Right renal pelvis (tissue), 4 donors: Measurements from ENCODE around the gene GRIK4. TPM values are rescaled to one million over a fixed set of nuclear protein-coding genes. Genes with fewer than 3 reads are reported as not detected.
"Not testable (repeated sequence)": the region's sequence is repeated elsewhere in the genome, so short reads cannot be mapped to it uniquely, and the experiment has no call there.

Source experiments
- DNase-seq, 4 donors: peaks; one replicate each; pipeline ENCODE4 v3.0.0-alpha.2; 2013; ENCODE audit warnings: low read depth in 4 of 4, low spot score in 3 of 4, missing footprints in 1 of 4
- polyA plus RNA-seq, 4 donors: library from polyadenylated mRNA; unstranded; fragments of 120-200 nt; gene quantifications; one replicate each; pipeline ENCODE4 v1.2.1, GENCODE V29; 2013; ENCODE audit not compliant: insufficient read length in 4 of 4

GRIK4 gene
- polyA plus RNA-seq, 4 donors: 0.96 to 1.4 (median 1.2) TPM

DNA sequence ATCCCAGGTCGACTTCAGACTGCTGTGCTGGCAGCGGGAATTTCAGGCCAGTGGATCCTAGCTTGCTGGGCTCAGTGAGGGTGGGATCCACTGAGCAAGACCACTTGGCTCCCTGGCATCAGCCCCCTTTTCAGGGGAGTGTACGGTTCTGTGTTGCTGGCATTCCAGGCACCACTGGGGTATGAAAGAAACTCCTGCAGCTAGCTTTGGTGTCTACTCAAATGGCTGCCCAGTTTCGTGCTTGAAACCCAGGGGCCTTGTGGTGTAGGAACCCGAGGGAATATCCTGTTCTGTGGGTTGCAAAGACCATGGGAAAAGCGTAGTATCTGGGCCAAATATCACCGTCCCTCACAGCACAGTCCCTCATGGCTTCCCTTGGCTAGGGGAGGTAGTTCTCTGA, 254.8 kb downstream of the GRIK4 start:
- DNase-seq: no peak

DNA sequence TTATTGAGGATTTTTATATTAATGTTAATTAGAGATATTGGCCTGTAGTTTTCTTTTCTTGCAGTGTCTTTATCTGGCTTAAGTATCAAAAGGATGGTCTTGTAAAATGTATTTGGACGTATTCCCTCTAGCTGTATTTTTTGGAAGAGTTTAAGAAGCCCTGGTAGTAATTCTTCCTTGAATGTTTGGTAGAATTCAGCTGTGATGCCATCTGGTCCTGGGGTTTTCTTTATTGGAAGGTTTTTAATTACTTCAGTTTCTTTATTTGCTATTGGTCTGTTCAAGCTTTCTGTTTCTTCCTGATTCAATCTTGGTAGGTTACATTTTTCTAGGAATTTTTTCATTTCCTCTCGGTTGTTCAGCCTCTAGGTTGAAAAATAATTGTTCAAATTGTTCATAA, 257.4 kb downstream of the GRIK4 start:
- no peak for DNase-seq

DNA sequence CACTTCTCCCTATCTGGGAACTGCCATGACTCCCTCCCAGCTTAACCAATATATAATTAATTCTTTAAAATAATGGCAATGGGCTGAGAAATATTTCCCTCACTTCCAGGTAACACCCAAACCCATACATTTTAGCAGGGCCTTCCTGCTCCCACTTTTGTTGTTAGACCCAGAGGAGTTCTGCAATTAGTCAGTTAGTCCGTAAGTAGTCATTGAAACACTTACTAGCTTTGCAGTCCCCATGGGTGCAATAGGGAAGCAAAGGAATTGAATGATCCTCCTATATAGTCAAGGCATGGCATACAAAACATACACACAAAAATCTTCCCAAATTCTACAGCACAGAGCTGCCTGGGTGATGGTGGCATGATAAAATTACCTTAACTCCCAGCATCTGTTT, 258.4 kb downstream of the GRIK4 start:
- DNase-seq: no peak

DNA sequence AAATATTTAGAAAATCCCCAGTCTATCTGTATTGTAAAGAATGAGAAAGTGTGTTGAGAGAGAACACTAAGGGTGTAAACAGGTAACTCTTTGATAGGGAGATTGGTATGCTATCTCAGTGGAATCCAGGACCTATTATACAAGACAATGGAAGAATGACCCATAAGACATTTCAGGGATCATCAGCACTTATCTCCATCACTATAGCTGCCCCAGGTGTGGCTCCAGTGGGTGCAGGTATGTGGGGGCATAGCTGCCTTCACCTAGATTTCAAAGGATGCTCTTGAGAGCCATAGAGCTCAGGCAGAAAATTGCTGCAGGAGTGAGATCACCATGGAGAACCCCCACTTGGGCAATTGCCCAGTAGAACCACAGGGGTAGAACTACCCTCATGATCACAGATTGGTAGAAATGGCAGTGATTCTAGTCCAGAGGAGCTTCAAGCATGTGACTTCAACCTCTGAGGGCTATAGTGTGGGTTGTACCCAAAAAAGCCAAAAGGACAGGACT, 260.1 kb downstream of the GRIK4 start:
- DNase-seq: no peak

DNA sequence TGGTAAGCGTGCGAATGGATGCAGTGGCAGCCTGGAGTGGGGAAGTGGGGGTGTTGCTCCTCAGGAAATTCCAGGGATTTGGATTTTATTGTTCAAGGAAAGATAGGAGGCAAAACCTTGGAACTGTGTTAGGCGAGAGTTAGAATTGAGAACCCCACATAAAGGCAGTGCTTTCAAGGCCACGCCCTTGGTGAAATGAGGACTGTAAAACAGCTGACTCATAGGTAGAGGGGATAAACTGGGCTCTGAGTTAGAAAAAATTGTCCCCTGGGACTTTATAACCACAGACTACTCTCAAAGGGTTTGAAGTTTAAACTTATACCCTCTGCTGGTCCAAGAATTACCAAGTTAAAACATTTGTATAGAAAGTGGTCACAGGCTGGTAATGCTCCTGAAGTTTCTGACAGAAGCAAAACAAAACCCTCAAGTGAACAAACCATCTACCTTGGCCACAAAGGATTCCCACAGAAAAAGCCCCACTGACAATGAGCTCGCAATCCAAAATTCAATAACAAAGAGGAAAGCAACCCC, 262.0 kb downstream of the GRIK4 start:
- no peak for DNase-seq

DNA sequence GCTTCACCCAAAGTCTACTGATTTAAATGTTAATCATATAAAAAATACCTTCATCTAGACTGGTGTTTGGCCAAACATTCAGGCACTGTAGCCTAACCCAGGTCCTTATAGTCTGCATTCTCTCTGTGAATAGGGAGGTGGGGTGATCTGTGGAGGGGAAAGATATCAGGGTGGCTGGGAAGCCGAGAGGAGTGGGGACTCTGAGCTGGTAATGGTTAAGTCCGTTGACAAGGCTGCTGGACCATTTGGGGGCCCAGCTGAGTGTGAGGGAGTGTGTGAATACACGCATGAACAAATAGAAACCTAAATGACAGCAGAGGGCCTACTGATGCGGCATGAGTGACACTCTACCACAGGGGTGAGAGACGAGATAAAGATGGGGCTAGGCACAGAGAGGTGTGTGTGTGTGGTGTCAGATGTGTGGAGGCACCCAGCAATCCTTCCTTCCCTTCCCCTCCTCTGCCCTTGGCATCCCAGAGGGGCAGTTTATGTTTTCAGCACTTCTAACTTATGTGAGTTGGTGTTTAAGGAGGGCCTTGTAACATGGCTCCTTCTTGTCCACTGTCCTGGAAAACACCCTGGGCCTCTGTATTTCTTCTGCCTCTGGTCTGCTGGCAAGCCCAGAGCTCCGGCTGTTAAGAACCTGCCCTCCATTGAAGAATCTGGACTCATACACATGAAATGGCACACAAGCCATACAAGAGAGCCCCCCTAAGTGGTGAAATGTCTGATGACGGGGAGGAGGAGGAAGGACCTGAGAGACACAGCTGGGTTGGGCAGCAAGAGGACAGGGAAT, 263.2 kb downstream of the GRIK4 start:
- no peak for DNase-seq

DNA sequence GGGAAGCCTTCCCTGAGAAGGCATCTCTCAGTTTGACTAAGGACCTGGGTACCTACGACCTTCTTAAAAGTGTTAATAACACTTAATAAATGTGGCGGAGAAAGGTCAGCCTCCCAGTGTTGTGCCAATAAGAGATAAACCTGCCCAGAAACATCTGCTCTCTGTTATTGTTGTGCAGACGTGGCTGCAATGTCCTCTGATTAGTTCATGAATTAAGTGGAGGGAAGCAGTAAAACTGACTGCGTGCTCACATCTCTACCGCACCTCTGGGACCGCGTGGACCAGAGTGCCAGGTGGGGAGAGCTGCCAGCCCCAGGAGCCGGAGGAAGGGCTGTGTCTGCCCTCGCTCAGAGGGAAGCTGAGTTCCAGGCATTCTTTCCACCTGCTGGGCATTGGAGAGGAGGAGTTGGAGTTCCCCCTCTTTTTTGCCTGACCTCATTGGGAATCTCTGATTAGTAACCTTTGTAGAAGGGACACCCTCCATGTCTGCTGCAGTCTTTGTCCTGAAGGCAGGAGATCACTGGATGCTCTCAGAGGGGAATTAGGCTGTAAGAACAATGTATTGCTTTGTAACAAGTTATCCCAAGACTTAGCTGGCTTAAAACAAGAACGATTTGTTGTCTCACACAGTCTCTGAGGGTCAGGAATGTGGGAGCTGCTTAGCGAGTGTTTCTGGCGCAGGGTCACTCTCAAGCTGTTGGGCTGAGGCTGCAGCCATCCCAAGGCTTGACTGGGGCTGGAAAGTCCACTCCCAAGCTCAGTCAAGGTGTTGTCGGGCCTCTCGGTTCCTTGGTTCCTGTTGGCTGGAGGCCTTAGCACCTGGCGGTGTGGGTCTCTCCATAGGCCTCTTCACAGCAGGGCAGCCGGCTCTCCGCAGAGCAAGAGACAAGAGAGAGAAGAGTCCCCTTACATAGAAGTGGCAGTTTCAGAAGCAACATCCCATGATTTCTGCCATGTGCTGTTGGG, 264.7 kb downstream of the GRIK4 start:
- no peak for DNase-seq

DNA sequence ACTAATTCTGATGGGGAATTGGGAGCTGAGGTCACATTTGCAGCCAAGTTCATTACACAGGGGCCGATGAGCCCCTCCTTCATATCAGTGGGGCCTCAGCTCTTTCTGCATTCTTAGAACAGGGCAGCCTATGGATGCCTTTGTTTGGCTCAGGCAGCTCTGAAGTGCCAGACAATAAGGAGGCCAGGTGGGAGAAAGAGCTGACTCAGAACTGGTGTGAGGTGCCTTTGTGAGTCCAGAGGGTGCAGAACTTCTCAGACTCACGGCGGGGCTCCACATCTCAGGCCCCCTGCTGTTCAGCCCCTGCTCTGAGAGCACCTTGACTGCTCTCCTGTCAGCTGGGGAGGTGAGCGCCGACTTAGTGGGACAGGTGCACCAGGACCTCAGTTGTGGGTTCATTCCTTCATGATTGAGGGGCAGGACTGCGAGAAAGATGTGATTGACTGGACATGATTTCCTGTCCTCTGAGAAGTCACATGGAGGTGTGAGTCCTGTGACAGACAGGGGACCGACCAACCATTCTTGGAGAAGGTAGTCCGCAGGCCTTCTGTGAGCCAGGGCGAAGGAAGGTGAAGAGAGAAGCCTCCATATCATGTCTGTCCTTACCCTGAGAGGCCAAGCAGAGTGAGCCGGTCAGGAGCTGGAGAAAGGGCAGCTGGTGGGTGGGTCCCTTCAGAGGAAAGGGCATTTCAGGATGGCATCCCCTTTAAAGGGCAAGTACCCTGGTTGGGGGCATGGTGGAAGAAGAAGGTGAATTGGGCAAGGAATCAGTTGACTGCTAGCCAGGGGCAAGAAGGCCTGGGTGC, 267.3 kb downstream of the GRIK4 start:
- DNase-seq: no peak

DNA sequence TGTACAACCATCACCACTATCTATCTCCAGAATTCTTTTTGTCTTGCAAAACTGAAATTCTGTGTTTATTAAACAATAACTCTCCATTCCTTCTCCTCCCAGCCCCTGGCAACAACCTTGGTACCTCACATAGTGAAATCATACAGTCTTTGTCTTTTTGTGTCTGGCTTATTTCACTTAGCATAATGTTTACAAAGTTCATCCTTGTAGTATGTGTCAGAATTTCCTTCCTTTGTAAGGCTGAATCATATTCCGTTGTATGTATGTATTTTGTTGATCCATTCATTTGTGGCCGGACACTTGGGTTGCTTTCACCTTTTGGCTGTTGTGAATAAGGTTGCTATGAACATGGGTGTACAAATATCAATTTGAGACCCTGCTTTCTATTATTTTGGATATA, 268.7 kb downstream of the GRIK4 start:
- DNase-seq: no peak

DNA sequence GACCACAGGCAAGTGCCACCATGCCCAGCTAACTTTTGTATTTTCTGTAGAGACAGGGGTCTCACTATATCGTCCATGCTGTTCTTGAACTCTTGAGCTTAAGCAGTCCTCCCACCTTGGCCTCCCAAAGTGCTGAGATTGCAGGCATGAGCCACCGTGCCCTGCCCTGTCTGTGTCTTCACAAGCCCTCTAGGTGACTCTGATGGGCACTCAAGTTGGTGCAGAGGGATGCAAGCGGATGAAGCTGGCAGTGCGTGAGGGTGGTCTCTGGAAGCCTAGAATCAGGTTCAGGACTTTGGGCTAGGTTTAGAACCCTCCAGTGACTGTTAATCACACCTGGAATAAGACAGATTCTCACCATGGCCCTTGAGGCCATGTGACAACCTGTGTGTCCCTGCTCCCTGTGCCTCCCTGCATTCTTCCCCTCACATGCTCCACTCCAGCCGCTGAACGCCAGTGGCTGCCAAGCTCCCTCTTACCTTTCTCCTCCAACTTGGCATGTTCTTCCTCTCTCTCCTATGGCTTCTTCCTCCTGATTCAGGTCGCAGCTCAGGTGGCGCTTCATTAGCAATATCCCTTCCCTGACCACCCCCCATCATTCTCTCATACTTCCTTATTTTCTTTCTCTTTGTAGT, 270.1 kb downstream of the GRIK4 start:
- no peak for DNase-seq

DNA sequence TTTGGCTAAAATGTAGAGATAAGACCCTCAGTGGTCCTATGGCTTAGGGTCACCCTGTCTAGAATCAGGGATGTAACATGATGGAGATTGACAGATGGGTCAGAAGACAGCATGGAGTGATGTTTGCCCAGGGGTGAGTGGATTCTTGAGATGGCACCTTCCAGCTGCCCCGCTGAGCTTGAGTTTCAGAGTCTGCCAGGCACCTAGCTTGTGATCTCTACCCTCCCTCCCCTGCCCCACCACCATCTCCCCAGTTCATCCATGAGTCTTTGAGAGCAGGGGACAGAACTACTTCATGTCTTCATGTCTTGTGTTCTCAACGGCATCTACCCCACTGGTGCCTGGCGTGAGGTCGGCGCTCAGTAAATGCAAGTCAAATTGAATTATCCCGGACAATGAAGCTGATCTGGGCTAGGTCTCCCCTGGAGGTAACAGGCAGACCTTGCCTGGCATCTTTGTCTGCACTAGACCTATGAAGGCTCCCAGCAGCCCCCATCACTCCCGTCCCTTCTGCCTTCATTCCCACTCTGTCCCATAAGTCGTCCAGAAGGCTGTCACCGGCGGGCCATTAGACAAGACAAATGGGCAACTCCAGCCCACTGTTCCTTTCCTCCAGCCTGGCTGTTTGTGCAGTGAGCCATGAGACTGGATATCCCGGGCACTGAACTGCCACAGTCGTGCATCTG, 273.2 kb downstream of the GRIK4 start:
- no peak for DNase-seq

DNA sequence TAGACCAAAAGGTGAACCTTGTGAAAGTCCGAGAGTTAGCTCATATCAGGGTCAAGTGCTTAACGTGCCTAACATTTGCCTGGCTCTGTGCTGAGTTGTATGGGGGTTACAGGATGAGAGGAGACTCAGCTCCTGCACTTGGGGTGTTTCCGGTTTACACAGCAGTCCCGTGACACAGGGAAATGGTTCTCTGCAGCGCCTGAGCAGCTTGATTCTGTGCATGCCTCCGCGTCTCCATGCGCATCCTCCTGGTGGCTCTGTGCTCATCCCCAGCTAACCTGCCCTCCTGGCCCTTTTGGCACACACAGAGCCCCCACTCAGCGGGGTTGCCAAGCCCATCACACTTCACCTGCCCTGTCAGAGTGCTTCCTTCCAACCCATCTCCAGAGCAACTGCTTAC, 274.0 kb downstream of the GRIK4 start:
- DNase-seq: no peak

DNA sequence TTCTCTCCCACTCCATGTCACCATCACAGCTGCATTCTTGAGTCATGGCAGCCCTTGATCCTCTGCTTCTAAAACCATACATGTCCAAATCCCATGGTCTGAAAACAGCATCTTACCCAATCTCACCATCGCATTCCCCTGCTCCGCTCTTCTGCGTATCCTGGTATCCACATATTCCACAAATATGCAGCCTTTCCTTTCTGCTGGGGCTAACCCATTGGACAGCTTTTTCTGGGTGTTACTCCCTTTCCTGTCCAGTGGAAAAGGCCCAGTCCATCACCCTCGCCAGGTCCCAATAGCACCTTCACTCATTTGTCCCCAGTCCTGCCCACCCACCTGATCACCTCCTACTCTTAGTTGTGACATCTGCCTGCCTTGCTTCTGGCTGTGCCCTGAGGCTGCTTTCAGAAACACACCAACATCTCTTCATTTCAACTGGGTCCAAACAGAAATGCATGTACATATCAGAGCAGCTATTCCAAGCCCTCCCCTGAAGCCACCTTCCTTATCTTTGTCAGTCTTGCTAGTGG, 274.7 kb downstream of the GRIK4 start:
- no peak for DNase-seq

DNA sequence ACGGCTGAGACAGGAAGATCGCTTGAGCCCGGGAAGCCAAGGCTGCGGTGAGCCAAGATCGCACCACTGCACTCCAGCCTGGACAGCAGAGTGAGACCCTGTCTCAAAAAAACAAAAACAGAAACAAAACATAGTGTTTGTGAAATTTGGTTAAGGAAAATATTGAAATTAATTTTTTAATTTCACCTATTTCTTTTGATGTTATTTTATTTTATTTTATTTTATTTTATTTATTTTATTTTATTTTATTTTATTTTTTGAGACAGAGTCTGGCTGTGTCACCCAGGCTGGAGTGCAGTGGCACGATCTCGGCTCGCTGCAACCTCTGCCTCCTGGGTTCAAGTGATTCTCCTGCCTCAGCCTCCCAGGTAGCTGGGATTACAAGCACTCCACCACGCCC, 275.7 kb downstream of the GRIK4 start:
- not testable (repeated sequence) for DNase-seq

DNA sequence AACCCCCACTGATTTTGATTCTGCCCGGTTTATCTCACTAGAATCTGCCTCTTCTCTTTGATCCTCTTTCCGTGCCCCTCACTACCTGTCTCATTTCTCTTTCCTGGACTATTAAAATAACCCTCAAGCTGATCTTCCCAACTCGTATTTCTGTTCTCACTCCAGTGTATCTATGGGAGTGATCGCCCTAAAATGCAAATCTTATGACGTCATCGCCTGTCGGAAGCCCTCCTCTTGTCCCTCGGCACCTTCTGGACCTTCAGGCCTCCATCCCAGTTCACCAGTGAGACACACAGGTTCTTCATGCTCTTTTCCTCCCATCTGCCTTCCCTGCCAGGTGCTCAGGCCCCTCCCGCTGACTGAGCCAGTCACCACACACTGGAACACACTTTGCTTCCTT, 277.8 kb downstream of the GRIK4 start:
- DNase-seq: no peak

DNA sequence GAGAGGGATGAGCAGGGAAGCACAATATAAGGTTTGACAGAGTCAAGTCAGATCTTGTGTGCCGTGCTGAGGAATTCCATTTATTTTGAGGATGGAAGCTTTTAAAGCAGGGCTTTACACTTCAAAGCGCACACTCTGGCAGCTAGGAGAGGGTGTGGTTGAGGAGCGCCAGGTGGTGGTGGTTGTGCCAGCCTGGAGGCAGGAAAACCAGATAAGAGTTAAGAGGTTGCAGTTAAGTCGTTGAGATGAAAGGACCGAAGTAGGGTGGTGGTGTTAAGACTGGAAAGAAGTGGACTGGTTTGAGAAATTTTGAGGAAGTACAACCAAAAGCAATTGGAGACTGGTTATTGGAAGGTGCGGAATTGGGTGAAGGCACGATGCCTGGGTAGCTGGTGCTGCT, 280.8 kb downstream of the GRIK4 start:
- DNase-seq: no peak

DNA sequence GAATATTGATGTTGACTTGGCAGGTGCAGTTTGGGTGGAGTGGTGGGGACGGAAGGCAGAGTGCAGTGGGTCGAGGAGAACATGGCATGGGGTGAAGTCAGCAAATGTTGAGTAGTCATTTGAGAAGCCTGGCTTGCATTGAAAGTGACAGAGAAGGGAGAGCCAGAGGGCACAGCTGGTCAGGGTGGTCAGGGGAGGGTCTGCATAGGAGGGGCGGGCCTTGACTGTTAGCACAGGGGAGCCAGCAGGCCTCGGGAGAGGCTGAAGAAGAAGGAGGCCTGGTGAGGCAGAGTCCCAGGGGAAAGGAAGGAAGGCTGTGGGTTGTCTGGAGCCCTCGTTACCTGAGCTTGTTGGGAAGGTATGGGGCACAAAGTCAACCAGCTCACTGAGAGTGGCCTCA, 281.6 kb downstream of the GRIK4 start:
- DNase-seq: no peak

DNA sequence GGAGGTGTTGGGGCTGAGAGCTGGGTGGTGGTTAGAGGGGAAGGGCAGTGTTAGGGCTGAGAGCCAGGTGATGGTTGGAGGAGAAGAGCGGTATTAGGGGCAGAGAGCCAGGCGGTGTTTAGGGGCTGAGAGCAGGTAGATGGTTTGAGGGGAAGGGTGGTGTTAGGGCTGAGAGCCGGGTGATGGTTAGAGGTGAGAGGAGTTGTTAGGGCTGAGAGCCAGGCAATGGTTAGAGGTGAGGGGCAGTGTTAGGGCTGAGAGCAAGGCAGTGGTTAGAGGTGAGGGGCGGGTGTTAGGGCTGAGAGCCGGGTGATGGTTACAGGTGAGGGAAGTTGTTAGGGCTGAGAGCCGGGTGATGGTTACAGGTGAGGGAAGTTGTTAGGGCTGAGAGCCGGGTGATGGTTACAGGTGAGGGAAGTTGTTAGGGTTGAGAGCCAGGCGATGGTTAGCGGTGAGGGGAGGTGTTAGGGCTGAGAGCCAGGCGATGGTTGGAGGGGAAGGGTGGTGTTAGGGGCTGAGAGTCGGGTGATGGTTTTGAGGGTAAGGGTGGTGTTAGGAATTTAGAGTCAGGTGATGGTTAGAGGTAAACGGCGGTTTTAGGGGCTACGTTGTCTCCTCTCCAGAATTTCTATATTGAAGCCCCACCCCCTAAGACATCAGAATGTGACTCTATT, 282.4 kb downstream of the GRIK4 start:
- no peak for DNase-seq

DNA sequence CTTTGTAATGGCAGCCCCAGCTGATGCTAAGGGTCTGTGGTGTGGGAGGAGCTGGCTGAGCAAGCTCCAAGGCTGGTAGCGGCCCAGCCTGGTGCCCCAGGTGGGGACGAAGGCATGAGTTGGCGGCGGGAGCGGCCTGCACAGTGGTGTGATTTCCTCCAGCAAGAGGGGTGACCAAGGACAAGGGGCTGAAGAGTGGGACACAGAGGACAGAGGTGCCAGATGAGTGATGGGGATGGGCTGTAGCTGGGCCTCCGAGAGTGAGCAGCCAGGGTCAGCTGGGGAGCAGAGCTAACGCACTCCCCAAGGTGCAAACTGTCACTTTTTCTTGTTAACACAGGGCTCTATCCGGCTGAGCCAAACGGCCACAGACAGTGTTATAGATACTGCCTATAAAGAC, 283.2 kb downstream of the GRIK4 start:
- DNase-seq: no peak
